ENCODE data around the gene FCRLB.
A peak's percentile ranks its signal among the peaks of the same experiment; 100 is the strongest.
"Not testable (repeated sequence)": the region's sequence is repeated elsewhere in the genome, so short reads cannot be mapped to it uniquely, and the experiment has no call there.

The FCRLB gene, protein sequence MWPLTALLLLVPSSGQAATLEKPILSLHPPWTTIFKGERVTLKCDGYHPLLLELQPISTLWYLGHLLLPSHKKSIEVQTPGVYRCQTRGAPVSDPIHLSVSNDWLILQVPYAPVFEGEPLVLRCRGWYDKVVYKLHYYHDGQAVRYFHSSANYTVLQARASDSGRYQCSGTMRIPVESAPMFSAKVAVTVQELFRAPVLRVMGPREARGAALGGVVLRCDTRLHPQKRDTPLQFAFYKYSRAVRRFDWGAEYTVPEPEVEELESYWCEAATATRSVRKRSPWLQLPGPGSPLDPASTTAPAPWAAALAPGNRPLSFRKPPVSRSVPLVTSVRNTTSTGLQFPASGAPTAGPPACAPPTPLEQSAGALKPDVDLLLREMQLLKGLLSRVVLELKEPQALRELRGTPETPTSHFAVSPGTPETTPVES

DNA sequence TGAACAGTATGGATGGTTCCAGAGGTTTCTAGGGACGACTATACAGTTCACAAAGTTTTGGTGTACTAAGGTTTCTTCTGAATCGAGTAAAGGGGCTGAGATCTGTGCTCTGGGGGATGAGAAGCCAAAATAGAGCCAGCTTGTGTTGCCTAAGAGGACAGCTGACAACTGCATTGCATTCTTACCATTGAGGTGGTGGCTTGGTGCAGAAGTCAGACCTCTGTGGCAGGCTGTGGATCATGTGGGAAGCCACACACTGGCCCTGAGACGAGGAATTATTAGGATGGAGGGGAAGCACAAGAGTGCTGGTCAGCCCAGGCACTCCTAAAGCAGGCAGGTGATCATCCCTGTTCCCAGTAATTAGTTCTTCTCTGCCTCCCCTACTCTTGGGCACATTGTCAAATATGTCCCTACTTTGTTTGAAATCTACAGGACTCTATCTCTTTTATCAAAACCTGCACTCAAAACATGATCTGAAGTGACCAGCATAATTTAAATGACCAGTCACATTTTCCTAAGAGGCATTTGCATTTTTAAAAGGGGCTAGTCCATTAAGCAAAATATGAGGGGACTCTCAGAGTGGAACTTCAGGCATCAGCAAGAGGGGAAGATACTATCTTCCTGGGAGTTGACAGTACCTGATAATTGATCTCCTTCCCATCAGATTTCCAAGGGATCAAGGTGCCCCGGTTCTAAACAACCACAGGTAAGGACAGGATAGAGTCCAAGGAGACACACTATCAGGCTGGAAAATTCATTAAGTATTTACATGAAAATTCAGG is at the start of gene FCRLB:
Gene FCRLB (plus strand): TSS at position 589 of the 782 bp plus-strand sequence. CDS start 1,129 bp downstream, outside the sequence.
- no peak within 1 kb of the TSS for H3K27ac Mint-ChIP-seq

DNA sequence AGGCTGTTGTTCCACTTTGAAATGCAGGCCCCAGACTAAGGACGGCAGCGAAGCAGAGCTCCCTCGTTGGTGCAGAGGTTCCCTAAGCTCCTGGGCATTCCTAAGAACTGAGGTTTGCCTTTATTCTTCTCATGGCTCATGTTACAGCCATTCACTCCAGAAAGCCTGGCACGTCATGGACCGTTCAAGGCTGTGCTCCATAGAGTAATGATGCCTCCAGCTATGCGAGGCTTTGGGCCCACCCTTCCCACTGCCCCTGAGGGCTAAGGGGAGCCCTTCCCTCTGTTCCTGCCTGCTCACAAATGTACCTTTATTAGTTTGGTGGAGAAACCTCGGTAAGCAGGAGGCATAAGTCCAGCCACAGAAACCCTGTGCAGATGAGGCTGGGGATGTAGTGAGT is 47.9 kb upstream of the FCRLB start:
- not testable (repeated sequence) for H3K36me3 Mint-ChIP-seq; H3K4me3 Mint-ChIP-seq; H3K9me3 Mint-ChIP-seq; DNase-seq (ENCODE audit: low spot score in 2 of 2); ATAC-seq; H3K27ac Mint-ChIP-seq
- H3K4me1 Mint-ChIP-seq = peaks cover 16% of the 10 kb centered on the region

More for the DNA sequence above, at the start of gene FCRLB:
- DNase-seq (ENCODE audit: low spot score in 2 of 2) (no peak), ATAC-seq (no peak)
- Mint-ChIP-seq H3K4me3 (no peak within 1 kb of the TSS), H3K4me1 (peaks cover 36% of the 10 kb centered on the region), H3K9me3 (no peaks in the 10 kb centered on the region), H3K36me3 (no peaks in the 10 kb centered on the region)

DNA sequence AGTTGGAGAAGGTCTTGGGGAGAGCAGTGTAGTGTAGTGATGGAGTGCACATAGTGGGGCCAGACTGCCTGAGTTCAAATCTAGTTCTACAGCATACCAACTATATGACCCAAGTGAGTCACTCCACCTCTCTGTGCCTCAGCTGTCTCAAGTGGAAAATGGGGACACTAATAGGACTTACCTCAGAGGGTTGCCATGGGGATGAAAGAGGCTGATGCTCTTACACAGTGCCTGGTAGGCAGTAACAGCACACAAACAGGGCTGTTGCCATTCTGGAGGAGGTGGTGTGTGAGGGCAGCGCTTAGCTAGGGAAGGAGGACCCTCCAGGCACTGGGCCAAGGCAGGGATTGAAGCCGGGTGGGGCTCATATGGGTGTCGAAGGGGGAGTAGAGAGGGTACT is 46.9 kb upstream of the FCRLB start:
- not testable (repeated sequence) for DNase-seq (ENCODE audit: low spot score in 2 of 2); H3K9me3 Mint-ChIP-seq; H3K27ac Mint-ChIP-seq; H3K4me3 Mint-ChIP-seq; H3K36me3 Mint-ChIP-seq
- peak; percentile 48 for ATAC-seq
- peaks cover 16% of the 10 kb centered on the region for H3K4me1 Mint-ChIP-seq

DNA sequence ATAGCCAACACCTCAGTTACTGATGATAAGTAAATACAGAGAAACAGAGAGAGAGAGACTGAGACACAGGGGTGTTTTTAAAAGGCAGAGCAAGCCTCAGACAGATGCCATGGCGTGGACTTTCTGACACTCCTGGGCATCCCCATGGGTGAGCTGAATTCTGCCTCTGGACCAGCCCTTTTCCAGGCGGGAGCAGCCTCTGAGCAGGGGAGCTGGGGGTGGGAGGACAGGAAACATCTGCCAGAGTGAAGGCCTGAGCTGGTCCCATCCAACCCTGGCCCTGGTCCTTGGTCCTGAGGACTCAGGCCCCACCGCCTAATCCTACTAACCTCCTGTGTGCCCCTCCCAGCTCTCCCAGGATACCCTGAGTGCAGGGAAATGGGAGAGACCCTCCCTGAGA is 46.4 kb upstream of the FCRLB start:
- H3K36me3 Mint-ChIP-seq; DNase-seq (ENCODE audit: low spot score in 2 of 2); H3K9me3 Mint-ChIP-seq; ATAC-seq; H3K4me3 Mint-ChIP-seq: not testable (repeated sequence)
- Mint-ChIP-seq H3K27ac (peak overlapping the region; percentile 26), H3K4me1 (peaks cover 16% of the 10 kb centered on the region)

DNA sequence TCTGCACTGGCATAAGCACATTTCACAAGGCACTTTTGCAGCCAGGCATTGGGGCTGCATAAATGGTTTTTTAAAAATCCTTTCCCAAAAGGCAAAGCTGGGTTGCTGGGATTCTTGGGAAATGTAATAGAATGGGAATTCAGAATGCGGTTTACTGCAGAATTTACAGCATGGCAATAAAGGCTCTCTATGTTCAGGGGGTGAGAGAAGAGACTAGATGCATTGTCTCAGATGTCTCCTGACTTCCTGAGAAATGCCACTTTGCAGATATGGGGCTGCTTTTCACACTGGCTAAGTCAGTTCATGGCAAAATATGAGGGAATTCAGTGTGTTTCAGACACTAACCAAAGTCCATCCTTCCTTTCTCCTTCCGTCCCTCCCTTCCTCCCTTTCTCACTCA is 44.9 kb upstream of the FCRLB start:
- DNase-seq (ENCODE audit: low spot score in 2 of 2) (no peak), ATAC-seq (no peak)
- H3K4me1 Mint-ChIP-seq = peaks cover 16% of the 10 kb centered on the region
- no peaks in the 10 kb centered on the region for H3K36me3 Mint-ChIP-seq
- no peak overlapping the region for H3K4me3 Mint-ChIP-seq
- H3K9me3 Mint-ChIP-seq = no peaks in the 10 kb centered on the region
- H3K27ac Mint-ChIP-seq = no peak overlapping the region

DNA sequence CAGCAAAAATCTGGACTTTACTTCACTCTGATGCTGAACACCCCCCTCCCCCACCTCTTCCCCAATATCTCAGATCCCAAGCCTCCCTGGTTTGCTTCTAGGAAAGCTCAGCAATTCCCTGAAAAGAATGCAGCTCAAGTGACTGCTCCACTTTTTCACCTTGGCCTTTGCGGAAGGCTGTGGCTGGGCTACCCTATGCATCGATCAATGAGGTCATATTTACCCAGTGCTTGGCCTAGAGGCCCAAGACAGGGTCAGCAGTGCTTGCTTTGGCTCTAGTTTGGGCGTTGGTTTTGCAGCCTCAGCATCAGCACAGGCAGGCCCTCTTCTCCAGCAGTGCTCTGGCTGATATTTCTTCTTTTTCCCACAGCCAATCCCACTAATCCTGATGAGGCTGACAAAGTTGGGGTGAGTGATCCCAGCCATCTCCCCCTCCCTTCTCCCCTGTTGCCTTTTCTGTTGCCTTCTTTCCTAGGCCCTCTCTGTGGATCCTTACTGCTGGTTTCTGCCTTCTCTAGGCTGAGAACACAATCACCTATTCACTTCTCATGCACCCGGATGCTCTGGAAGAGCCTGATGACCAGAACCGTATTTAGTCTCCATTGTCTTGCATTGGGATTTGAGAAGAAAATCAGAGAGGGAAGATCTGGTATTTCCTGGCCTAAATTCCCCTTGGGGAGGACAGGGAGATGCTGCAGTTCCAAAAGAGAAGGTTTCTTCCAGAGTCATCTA is 44.2 kb upstream of the FCRLB start:
- Mint-ChIP-seq H3K4me3 (no peak overlapping the region), H3K4me1 (peaks cover 16% of the 10 kb centered on the region), H3K27ac (no peak overlapping the region), H3K36me3 (no peaks in the 10 kb centered on the region), H3K9me3 (no peaks in the 10 kb centered on the region)
- DNase-seq (ENCODE audit: low spot score in 2 of 2) (no peak), ATAC-seq (no peak)

DNA sequence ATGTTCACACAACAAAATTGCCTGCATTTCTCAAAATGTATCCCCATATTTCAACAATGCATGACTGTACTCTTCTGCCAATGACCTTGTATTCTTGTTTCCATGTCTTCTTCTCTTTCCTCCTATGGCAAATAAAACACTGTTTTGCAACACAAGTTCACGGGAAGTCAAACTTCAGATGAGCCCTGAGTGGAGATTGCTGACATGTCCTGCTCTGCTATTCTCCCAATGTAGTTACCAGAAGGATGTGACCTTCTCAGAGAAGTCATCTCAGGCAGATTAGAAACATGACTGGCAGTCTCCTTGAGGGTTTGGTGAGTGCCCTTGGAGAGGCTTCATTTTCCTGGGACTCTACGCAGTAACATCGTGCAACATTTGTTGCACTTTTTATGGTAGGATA is 42.8 kb upstream of the FCRLB start:
- no peak for ATAC-seq
- Mint-ChIP-seq H3K9me3 (no peaks in the 10 kb centered on the region), H3K36me3 (no peaks in the 10 kb centered on the region), H3K4me3 (no peak overlapping the region), H3K27ac (no peak overlapping the region), H3K4me1 (peaks cover 16% of the 10 kb centered on the region)
- no peak for DNase-seq (ENCODE audit: low spot score in 2 of 2)

DNA sequence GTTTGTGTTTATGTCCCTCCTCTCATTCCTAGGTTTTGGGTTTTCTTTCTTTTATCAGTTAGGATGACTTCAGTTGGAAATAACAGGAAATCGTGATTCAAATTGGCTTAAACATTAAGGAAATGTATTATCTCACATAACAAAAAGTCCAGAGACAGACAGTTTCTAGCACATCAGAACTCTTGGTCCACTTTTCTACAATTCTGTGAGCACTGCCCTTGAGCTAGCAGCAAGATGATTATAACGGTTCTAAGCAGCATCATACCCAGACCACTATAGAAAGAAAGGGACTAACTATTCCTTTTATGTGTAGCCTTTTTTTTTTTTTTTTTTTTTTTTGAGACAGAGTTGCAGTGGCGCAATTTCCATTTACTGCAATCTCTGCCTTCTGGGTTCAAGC is 39.5 kb upstream of the FCRLB start:
- Mint-ChIP-seq H3K4me1 (no peaks in the 10 kb centered on the region), H3K9me3 (no peaks in the 10 kb centered on the region), H3K36me3 (no peaks in the 10 kb centered on the region), H3K4me3 (no peak overlapping the region), H3K27ac (no peak overlapping the region)
- no peak for DNase-seq (ENCODE audit: low spot score in 2 of 2)
- no peak for ATAC-seq

DNA sequence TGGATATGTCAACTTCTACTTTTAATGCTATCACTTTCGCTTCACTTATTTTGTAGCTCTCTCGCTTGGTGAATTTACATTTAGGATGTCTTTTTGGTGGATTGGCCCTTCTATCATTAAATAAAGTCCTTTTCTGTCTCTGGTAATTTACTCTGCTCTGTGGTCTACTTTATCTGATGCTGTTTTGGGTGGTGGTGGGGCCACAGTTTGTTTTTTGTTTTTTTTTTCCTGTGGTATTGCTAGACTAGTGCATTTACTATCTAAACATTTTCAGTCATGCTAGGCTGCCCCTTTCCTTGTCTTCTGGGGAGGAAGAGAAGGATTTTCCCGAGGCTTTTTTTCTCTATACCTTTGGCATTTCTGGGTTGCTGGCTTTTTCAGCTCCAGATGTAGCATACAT is 32.4 kb upstream of the FCRLB start:
- Mint-ChIP-seq H3K27ac (no peak overlapping the region), H3K36me3 (no peaks in the 10 kb centered on the region), H3K4me3 (no peak overlapping the region), H3K4me1 (no peaks in the 10 kb centered on the region), H3K9me3 (no peaks in the 10 kb centered on the region)
- ATAC-seq = no peak
- DNase-seq (ENCODE audit: low spot score in 2 of 2) = no peak

DNA sequence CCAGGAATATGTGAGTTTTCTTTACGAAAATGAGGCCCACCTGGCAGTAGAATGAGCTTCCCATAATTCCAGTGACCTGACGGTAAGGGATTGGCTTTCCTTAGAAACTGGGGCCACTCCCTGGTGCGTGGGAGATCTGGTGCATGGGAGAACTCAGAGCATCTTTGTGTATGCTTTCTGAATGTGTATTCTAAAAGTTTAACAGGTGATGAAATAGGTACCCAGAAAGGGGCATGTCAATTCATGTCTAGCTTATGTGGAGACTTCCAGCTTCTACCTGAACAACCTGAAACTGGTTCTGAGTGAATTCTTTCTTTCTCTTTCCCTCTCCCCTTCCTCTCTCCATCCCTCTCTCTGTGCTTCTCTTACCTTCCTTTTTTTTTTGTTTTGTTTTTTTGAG is 29.5 kb upstream of the FCRLB start:
- H3K4me1 Mint-ChIP-seq = no peaks in the 10 kb centered on the region
- H3K27ac Mint-ChIP-seq = no peak overlapping the region
- no peak for ATAC-seq
- H3K9me3 Mint-ChIP-seq = peaks cover 5% of the 10 kb centered on the region
- no peaks in the 10 kb centered on the region for H3K36me3 Mint-ChIP-seq
- no peak for DNase-seq (ENCODE audit: low spot score in 2 of 2)
- no peak overlapping the region for H3K4me3 Mint-ChIP-seq

DNA sequence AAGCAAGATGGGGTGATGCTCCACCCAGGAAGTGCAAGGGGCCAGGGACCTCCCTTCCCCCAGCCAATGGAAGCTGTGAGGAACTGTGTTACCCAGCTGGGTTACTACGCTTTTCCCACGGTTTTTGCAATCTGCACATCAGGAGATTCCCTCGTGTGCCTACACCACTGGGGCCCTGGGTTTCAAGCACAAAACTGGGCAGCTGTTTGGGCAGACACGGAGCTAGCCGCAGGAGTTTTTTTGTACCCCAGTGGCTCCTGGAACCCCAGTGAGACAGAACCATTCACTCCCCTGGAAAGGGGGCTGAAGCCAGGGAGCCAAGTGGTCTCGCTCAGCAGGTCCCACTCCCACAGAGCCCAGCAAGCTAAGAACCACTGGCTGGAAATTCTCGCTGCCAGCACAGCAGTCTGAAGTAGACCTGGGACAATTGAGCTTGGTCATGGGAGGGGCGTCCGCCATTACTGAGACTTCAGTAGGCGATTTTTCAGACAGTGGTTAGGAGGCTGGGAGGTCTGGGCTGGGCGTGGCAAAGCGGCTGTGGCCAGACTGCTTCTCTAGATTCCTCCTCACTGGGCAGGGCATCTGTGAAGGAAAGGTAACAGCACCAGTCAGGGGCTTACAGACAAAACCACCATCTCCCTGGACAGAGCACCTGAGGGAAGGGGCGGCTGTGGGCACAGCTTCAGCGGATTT is 28.2 kb upstream of the FCRLB start:
- not testable (repeated sequence) for H3K9me3 Mint-ChIP-seq, ATAC-seq, H3K4me3 Mint-ChIP-seq, H3K36me3 Mint-ChIP-seq, H3K4me1 Mint-ChIP-seq, H3K27ac Mint-ChIP-seq
- DNase-seq (ENCODE audit: low spot score in 2 of 2) = peak in 1 of 2 donors; percentile 26

DNA sequence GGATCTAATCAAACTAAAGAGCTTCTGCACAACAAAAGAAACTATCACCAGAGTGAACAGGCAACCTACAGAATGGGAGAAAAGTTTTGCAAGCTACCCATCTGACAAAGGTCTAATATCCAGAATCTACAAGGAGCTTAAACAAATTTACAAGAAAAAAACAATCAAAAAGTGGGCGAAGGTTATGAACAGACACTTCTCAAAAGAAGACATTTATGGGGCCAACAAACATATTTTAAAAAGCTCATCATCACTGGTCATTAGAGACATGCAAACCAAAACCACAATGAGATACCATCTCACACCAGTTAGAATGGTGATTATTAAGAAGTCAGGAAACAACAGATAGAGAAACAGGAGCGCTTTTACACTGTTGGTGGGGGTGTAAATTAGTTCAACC is 23.0 kb upstream of the FCRLB start:
- not testable (repeated sequence) for ATAC-seq; H3K27ac Mint-ChIP-seq; H3K4me1 Mint-ChIP-seq; H3K9me3 Mint-ChIP-seq; DNase-seq (ENCODE audit: low spot score in 2 of 2); H3K4me3 Mint-ChIP-seq; H3K36me3 Mint-ChIP-seq

DNA sequence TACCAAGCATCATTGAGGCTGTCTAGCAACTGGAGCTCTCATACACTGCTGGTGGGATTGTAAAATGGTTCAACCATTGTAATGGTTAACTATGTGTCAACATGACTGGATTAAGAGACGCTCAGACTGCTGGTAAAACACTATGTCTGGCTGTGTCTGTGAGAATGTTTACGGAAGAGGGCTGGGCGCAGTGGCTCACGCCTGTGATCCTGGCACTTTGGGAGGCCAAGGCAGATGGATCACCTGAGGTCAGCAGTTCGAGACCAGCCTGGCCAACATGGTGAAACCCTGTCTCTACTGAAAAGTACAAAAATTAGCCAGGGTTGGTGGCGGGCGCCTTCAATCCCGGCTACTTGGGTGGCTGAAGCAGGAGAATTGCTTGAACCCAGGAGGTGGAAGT is 19.1 kb upstream of the FCRLB start:
- Mint-ChIP-seq H3K4me1 (no peaks in the 10 kb centered on the region), H3K27ac (no peak overlapping the region), H3K36me3 (no peaks in the 10 kb centered on the region), H3K4me3 (no peak overlapping the region), H3K9me3 (no peaks in the 10 kb centered on the region)
- ATAC-seq = no peak
- DNase-seq (ENCODE audit: low spot score in 2 of 2) = no peak

DNA sequence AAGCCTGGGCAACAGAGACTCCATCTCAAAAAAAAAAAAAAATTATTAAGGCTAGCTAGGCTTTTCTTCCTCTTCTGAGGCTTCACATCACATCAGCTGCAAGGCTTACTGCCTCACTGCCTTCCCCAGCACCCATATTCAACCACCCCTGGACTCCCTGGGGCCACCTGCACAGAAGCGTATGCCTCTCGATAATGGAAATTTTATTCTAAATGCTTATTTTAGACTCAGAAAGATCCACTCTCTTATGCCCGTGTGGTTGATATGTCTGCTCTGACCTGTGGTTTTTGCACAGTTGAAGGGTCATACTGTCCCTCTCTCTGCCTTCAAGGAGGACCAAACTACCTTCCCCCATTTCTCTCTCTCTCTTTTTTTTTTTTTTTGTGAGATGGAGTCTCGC is 15.8 kb upstream of the FCRLB start:
- ATAC-seq (no peak), DNase-seq (ENCODE audit: low spot score in 2 of 2) (no peak)
- no peaks in the 10 kb centered on the region for H3K4me1 Mint-ChIP-seq
- H3K4me3 Mint-ChIP-seq = no peak overlapping the region
- no peaks in the 10 kb centered on the region for H3K9me3 Mint-ChIP-seq
- no peak overlapping the region for H3K27ac Mint-ChIP-seq
- no peaks in the 10 kb centered on the region for H3K36me3 Mint-ChIP-seq

DNA sequence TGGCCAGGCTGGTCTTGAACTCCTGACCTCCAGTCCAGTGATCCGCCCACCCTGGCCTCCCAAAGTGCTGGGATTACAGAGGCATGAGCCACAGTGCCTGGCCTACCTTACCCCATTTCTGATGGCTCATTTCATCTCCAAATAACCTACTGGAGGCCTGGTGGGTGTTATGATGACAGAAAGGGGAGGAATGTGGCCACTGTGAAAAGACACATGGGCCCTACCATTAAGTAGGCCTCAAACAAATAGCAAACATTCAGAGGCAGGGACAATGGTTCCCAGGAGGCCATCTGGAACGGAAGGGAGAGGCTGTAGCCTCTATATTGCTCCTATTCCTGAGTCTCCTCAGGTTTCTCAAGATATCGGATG is 15.2 kb upstream of the FCRLB start:
- Mint-ChIP-seq H3K36me3 (no peaks in the 10 kb centered on the region), H3K27ac (no peak overlapping the region), H3K9me3 (no peaks in the 10 kb centered on the region), H3K4me3 (no peak overlapping the region), H3K4me1 (no peaks in the 10 kb centered on the region)
- DNase-seq (ENCODE audit: low spot score in 2 of 2) = peak in 1 of 2 donors; percentile 28
- peak; percentile 50 for ATAC-seq
